NCI-H2171 (cell line): ENCODE measurements around the gene LYRM2.

Source experiments
- DNase-seq: peaks from one replicate; lab custom pipeline; 2025; lab: John Stamatoyannopoulos, UW

LYRM2 gene

GRCh38 chr6:89555031-89555430, 83.5 kb downstream of the LYRM2 start:
- no peak for DNase-seq

DNA sequence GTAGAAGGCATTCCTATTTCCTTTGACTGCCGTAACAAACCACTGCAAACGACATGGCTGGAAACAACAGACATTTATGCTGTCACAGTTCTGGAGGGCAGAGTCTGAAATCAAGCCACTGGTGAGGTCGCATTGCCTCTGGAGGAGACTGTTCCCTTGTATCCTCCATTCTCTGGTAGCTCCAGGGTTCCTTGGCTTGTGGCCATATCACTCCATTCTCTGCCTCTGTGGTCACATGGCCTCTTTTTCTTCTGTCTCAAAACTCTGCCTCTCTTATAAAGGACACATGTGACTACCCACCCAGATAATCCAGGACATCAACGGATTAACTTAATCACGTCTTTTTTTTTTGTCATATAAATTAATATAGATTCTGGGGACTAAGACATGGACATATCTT, 84.4 kb downstream of the LYRM2 start:
- no peak for DNase-seq

GRCh38 chr6:89553431-89553830, 85.1 kb downstream of the LYRM2 start:
- DNase-seq, result no peak

DNA sequence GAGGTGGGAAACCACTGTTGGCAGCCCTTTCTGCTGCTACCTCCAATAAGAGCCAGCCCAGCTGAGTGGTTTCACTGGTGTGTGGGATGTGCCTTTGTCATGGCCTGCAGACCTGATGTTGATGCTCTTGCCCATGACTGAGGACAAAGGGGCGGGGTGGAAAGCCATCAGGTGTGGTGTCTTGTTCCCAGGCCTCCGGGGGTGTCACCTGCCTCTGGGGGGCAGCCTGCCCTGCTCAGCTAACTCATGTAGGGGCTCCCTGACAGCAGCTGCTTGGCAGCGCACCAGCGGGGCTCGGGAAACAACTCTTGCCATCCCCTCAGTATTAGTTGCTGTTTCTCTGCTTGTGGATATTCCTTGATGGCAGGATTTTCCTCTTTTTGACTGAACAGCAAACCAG, 91.3 kb downstream of the LYRM2 start:
- no peak for DNase-seq

DNA sequence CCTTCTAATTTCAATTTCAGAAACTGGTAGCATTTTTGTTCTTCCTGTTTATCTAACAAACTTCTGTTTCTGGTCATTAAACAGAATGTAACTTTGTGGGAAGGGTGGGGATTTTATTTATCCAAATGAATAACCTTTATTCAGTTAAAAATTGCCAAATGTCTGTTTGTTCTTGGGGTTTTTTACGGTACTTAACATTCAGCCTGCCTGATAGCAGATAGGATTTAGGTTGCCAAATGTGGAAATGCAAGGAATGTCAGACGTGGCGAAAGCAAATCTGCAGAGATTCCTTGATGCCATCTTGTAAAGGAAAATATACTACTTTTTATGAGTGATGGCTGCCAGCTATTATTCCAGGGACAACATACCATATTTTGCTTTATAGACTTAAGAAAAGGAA, 95.7 kb downstream of the LYRM2 start:
- DNase-seq, result no peak

DNA sequence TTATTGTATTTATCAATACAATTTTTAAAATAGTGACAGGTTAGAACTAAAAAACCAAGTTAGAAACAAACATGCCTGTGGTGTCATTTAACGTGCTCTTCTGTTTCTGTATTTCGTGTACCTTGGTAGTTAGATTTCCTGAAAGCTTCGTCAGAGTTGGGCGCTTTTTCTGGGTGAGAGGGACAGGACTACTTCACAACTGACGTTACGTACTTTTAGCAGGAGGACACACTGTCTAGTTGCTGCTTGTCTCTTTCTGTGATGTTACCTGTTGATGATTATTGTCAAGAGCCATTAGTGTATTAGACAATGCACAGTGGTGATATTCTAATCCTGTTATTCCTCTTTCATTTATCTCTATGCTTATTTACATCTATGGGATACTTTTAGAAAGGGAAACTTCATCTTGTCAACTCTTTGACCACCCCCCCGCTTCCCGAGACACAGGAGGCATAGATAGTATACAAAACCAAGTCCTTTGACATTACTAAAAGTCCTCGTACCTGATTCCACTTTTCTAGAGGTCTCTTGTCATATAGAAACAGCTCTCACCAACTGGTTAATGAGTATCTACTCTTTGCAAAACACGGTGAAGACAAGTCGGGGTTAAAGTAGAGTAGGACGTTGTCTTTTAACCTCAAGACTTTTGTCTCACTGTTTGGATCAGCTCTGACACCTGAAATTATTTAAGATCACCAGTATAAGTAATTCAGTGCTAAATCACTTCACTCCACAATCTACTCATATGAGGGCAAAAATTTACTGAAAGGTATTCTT, 96.3 kb downstream of the LYRM2 start:
- no peak for DNase-seq

DNA sequence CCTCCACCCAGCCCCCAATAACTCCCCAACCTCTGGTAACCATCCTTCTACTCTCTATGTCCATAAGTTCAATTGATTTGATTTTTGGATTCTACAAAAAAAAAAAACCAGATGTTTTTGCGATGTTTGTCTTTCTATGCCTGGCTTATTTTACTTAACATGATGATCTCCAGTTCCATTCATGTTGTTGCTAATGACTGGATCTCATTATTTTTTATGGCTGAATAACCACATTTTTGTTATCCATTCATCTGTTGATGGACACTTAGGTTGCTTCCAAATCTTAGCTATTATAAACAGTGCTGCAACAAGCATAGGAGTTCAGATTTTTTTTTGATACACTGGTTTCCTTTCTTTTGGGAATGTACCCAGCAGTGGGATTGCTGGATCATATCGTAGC, 98.8 kb downstream of the LYRM2 start:
- DNase-seq, result no peak

DNA sequence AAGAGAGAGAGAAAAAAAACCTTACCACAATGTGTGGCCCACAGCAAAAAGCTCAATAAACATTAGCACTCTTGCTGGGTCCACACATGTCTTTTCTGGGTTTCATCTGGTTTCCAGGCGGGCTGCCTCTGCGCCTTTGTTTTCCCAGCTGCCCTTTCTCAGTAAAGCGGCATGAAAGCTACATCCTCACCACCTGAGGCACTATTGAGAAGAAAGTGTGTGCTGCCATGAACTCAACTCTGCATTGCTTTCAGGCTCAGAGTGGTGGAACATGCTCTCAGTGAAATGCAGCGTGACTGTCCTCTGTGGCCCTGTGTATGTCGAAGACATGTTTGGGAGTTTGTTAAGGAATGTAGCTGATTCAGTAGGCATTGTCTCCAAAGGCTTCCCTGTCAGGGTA, 102.3 kb downstream of the LYRM2 start:
- DNase-seq, result peak; percentile 7

DNA sequence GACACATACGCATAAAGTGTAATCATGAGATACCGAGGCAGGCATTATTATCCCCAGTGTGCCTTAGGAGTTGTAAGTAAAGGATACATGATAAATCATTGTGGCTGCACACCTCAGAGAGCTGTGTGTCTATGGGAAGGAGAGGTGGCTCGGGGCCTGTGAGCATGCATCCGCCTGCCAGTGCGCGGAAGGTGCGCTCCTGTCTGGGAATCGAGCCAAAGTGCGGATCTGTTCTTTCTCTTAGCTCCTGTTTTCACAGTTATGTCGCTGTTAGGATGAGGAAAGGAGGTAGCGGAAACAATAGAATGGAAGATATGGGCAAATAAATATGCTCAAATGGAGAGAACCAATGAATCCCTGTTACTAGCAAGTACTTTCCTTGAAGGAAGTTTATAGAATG, 107.6 kb downstream of the LYRM2 start:
- peak; percentile 16 for DNase-seq

DNA sequence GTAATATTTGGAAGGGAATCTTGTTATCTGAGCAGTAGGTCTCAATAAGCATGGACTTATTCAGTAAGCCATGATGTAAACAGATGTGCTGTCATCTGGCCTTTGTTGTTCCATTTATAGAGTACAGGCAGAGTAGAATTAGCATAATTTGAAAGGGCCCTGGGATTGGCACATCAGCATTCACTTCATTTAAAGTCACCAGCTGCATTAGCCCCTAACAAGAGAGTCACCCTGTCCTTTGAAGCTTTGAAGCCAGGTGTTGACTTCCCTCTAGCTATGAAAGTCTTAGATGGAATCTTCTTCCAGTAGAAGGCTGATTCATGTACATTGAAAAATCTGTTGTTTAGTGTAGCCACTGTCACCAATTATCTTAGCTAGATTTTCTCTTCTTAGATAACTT, 109.7 kb downstream of the LYRM2 start:
- no peak for DNase-seq

DNA sequence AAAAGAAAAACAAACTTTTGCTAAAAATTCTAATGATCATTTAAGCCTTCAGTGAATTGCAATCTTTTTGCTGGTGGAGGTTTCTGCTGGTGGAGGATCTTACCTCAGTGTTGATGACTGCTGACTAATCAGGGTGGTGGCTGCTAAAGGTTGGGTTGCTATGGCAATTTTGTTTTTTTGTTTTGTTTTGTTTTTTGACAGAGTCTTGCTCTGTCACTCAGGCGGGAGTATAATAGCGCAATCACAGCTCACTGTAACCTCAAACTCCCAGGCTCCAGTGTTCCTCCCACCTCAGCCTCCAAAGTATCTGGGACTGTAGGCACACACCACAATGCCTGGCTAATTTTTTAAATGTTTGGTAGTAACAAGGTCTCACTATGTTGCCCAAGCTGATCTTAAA, 110.9 kb downstream of the LYRM2 start:
- DNase-seq, result no peak

DNA sequence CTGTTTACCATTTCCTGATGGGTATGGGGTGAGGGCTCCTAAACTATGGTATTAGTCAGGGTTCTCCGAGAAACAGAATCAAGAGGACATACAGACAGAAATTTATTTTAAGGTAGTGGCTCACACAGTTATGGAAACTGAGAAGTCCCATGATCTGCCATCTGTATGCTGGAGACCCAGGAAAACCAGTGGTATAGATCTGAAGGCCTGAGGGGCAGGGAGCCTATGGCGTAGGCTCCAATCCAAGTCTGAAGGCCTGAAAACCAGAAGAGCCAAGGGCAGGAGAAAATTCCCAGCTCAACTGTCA, 112.0 kb downstream of the LYRM2 start:
- DNase-seq, result no peak

GRCh38 chr6:89525786-89526562, 112.6 kb downstream of the LYRM2 start:
- no peak for DNase-seq

GRCh38 chr6:89522778-89523177, 115.8 kb downstream of the LYRM2 start:
- no peak for DNase-seq

- no peak for DNase-seq
These were observed 117.8 kb downstream of the LYRM2 start for GRCh38 chr6:89520736-89521135.

DNA sequence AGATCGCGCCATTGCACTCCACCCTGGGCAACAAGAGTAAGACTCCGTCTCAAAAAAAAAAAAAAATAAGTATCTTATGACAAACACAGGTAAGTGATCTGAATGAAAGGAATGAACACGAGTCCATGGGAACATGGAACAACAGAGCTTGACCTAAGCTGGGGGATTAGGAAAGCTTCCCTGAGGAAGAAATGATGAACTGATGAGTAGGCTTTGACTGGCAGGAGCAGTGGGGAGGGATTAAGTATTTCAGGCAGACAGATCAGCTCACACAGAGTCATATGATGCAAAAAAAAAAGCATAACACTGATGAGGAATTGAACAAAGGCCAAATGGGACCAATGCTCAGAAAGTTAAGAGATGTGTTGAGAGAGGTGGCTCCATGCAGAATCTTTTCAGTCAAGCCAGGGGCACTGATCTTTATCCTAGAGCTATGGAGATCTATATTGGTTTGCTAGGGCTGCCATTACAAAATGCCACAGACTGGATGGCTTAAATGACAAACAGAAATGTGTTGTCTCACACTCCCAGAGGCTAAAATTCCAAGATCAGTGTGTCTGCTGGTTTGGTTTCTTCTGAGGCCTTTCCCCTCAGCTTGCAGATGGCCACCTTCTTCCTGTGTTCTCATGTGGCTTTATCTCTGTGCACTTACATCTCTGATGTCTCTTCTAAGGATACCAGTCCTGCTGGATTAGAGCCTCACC, 120.0 kb downstream of the LYRM2 start:
- no peak for DNase-seq
